Measurements from ENCODE around the gene SPPL2A. TPM values are rescaled to one million over a fixed set of nuclear protein-coding genes. Genes with fewer than 3 reads are reported as not detected.
"Not testable (repeated sequence)": the region's sequence is repeated elsewhere in the genome, so short reads cannot be mapped to it uniquely, and the experiment has no call there.

Gene SPPL2A, protein sequence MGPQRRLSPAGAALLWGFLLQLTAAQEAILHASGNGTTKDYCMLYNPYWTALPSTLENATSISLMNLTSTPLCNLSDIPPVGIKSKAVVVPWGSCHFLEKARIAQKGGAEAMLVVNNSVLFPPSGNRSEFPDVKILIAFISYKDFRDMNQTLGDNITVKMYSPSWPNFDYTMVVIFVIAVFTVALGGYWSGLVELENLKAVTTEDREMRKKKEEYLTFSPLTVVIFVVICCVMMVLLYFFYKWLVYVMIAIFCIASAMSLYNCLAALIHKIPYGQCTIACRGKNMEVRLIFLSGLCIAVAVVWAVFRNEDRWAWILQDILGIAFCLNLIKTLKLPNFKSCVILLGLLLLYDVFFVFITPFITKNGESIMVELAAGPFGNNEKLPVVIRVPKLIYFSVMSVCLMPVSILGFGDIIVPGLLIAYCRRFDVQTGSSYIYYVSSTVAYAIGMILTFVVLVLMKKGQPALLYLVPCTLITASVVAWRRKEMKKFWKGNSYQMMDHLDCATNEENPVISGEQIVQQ
- 62.6 TPM for polyA plus RNA-seq (2013, experiment 1 of 2; ENCODE audit: insufficient read length)
- 55.7 TPM for polyA plus RNA-seq (2013, experiment 2 of 2; ENCODE audit: insufficient read length)

DNA sequence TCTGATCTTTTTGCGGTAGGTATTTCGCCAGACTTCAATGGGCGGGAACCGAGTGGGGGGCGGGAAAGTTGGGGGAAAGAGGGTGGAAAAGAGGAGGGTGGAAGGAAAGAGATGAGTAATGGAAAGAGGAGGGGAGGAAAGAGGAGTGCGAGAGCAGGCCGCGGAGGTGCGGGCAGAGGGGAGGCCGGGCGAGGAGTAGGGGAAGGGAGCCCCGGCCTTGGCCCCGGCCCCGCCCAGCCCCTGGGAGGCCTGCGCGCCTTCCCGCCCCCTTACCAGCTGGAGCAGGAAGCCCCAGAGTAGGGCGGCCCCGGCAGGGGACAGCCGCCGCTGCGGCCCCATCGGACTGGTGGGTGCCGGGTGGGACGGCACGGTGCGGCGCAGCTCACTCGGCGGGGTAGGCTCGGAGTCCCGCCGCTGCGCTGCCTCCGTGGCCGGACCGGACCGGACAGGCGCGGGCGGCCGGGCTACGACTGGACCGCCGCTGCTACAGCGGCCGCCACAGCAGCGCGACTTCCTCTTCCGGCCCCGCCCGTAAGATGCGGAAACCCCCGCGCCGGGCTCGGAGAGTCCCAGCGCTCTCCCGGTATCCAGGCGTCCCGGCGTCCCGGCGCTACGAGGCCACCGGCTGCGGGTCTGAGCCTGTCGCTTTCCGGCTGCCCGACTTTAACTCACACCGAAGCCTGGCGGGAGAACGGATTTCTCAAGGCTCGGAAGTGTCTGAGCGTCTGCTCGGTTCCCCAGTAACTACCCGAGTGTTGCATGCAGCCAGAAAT, at the start of gene SPPL2A:
SPPL2A (minus strand) TSS at position 512 of the 773 bp plus-strand sequence; CDS start at position 339, 173 bp downstream.
- peak; percentile 92 for DNase-seq

DNA sequence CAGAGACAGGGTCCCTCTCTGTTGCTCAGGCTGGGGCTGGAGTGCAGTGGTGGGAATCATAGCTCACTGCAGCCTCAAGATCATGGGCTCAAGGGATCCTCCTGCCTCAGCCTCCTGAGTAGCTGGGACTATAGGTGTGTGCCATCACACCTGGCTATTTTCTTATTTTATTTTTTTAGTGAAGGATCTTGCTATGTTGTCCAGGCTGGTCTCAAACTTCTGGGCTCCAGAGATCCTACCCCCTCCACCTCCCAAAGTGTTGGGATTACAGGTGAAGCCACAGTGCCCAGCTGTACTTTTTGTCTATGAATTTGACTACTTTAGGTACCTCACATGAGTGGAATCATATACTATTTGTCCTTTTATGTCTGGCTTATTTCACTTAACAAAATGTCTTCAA, 49.1 kb upstream of the SPPL2A start:
- no peak for DNase-seq

DNA sequence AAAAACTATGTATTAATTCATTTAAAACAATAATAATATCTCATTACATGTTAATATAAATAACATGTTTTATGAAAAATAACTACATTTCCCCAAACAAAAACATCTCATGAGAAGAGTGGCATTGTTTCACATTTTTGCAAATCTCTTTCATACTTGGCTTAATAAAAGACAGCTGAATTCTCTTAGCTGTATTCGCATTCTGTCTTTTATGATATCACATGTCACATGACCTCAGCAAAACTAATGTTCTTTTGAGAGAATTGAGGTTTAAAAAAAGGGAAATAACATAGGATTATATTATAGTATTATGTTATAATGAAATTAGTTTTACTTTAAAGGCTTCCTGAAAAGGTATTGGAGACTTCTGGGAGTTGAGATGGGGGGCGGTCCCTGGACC, 48.4 kb upstream of the SPPL2A start:
- no peak for DNase-seq

DNA sequence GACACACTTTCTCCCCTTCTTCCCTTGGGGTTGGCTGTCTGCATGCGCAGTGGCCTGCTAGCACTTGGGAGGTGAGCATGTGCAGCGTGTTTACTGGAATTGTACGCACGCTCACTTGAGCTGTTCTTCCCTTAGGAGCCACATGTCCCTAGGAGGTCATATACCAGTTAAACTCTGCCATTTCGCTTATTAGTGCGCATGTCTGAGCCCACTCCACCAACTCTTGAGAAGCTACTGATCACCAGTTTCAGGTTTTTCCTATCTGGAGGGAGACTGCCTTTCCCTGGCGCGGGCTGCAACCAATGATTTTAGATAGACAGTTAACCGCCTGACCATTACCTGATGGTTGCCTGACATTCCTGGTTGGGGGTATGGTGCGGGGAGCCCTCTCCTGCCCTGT, 47.6 kb upstream of the SPPL2A start:
- DNase-seq, result no peak

DNA sequence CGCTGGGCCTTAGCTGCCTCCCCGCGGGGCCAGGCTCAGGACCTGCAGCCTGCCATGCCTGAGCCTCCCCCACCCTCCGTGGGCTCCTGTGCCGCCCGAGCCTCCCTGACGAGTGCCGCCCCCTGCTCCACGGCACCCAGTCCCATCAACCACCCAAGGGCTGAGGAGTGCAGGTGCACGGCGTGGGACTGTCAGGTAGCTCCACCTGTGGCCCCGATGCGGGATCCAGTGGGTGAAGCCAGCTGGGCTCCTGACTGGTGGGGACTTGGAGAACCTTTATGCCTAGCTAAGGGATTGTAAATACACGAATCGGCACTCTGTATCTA, 46.6 kb upstream of the SPPL2A start:
- DNase-seq, result not testable (repeated sequence)

DNA sequence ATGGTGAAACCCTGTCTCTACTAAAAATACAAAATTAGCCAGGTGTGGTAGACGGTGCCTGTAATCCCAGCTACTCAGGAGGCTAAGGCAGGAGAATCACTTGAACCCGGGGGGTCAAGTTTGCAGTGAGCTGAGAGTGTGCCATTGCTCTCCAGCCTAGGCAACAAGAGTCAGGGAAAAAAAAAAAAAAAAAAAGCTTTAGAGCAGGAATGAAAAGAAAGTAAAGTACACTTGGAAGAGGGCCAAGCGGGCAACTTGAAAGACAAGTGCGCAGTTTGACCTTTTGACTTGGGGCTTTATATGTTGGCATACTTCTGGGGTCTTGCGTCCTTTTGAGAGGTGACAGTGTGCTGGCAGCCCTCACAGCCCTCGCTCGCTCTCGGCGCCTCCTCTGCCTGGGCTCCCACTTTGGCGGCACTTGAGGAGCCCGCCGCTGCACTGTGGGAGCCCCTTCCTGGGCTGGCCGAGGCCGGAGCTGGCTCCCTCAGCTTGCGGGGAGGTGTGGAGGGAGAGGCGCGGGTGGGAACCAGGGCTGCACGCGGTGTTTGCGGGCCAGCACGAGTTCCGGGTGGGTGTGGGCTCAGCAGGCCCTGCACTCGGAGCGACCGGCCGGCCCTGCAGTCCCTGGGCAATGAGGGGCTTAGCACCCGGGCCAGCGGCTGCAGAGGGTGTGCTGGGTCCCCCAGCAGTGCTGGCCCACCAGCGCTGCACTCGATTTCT, 46.1 kb upstream of the SPPL2A start:
- not testable (repeated sequence) for DNase-seq

DNA sequence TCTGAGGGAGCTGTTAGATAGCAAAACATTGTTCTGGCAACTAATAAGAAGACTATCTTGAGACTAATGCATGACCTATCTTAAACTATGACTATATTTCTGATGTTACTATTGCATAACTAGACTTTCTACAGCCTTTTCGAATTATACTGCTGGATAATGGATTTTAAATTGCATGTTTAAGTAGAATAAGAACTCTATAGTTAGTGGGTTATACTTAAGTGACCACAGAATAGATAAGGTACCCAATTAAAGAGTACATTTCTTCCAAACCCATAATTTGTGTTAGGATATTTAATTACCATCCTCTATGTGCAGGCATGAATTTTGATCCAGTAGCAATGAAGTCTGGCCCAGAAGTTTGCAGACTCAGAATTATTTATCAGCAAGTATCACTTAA, 44.6 kb upstream of the SPPL2A start:
- no peak for DNase-seq

DNA sequence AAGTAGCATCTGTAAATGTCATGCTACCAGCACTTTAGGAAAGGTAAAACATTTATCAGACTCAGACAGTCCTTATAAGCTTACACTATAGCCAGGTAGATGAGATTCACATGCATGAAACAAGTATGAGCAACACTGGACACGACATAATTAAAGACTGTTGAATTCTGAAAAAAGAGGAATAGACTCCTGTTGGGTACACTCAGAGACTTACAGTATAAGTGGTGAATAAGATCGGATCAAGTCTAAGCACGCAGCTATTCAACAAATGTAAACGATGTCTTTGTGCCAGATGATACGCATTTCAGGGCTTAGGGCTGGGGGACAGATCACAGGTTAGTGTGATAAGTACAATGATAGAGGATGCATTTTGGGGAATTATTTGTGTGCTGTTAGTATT, 43.2 kb upstream of the SPPL2A start:
- no peak for DNase-seq

DNA sequence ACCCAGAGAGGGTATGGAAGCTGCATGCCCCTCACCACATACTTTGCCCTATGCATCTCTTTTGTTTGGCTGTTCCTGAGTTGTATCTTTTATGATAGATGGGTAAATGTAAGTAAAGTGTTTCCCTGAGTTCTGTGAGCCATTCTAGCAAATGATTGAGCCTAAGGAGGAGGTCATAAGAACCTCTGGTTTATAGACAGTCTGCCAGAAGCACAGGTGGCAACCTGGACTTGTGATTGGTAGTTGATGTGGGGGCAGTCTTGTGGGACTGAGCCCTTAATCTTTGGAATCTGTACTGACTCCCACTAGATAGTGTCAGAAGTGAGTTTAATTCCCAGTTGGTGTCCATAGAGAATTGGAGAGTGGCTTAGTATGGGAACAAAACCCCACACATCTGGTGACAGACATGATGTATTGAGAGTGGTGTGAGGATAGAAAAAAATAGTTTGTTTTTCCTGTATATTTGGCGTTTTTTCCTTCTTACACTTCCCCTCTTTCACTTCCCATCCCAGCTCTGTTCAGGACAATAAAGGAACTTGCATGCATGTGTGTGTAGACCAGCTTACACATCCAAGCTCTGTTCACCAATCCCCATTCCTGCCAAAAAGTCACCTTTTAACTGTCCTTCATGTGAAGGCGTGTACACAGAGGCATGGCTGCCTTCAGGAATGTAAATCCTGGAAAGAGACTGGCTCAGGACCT, 38.1 kb upstream of the SPPL2A start:
- no peak for DNase-seq

DNA sequence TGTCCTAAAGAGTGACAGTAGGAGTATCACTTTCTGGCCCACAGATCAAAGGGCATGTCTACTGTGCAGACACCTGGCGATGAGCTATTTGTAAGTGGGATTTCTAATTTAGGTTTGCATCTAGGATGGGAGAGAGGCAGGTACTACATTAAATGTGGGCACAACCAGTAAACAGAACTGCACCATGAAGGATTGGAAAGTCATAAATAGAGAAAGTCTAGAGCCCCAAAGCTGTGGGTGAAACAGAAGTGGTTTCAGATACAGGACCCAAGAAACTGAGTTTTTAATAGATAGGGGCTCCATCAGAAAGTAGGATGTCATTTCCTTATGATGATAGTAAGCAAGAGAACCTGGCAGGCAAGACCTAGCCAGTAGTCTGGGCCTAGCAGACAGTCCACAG, 35.2 kb upstream of the SPPL2A start:
- DNase-seq, result no peak

DNA sequence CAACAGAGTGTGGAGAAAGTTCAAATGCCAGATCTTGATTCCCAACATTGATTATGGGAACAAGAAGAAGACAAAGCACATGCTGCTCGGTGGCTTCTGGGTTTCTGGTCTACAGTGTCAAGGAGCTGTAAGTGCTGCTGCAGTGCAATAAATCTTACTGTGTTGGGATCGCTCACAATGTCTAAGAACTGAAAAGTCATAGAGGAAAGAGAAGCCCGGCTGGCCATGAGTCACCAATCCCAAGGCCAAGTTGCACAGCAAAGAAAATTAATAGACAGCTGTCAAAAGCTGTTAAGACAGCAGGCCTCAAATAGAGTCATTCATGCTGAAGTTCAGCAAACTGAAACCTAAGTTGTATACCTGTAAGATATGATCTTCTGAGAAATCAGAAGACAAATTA, 33.2 kb upstream of the SPPL2A start:
- DNase-seq, result no peak

DNA sequence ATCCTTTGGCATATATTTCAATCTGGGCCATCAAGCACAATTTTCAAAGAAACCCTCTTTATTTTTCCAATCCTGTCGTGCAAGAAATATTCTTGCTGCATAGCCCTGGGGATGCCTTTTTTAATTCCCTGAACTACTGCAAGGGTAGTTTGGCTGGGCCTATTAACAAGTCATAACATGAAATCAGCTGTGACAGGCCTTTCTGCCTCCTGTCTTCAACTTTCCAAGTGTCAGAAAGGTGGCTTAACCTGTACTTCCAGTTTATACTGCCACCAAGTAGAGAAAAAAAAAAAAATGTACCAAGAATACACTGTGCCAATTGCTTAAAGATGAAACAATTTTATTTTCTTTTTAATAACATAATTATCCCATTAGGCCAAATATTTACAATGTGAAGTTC, 32.4 kb upstream of the SPPL2A start:
- no peak for DNase-seq

DNA sequence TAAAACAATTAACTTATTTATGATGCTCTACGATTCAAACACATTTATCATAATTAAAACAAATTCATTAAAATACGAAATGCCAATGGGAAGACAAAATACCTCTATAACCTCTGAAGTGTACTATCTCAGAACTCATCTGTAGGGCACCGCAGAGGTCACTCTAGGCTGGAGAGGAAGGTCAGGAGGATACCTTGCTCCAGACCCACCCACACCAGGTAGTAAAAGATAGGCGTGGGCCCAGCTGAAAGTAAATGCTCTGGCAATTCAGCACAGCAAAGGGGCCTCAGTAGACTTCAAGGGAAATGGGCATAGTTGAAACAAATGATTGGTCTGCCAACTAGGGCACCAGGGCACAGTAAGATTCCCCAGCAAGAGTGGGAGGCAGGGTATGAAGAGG, 26.0 kb upstream of the SPPL2A start:
- no peak for DNase-seq

DNA sequence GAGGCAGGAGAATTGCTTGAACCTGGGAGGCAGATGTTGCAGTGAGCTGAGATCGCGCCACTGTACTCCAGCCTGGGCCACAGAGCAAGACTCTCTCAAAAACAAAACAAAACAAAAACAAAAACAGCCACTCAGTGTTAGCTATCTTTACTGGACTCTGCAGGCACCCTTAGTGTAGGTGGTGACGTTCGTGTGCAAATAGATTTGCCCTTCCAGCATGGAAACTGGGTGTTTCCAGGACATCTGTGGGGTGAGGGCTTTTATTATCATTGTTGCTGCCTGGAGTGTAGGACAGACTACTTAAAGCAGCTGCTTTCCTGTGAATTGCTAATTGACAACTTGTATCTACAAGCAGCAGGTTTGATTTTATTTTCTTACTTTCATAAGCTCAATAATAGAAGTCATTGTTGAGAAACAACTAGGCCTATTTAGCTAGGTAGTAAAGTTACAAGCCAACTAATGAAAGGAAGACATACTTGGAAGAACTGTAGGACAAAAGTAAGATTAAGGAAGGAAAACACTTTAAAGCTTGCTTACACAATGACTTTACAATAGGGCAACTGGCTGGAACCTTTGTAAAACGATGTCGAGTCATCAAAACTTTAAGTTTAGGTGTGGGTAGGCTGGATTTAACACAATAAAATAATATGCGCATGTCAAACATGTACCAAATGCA, 25.4 kb upstream of the SPPL2A start:
- DNase-seq, result no peak

DNA sequence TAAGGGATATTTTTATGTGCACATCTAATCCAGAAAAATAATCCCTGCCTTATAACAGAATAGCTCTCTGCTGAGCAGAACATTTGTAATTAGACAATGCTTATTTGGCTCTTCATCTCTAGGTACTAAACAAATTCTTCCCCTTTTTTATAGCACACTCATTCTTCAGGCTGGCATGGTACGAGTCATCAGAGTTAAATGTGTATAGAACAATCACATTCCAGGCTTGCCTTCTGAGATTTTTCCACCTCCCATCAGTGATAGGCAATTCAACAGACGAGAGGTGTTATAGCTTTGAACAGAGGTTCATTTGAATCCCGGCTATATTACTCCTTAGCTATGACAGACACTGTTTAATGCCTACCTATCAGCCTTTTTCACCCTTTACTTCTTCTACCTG, 21.4 kb upstream of the SPPL2A start:
- DNase-seq, result peak; percentile 32

DNA sequence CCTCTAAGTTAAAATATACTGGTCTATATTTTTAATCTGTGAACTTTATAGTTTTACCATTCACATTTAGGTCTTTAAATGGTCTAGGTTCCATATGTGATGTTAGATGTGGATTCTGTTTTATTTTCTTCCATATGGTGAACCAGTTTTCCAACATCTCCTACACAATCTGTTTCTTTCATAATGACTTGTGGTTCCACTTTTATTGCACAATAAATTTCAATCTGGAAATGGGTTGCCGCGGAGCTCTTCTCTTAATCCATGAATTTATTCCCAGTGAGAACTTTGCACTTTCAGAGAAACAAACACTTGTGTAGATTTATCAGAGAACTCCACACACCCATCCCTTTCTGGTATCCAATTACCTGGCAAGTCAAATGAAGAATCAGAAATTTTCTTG, 20.9 kb upstream of the SPPL2A start:
- DNase-seq, result no peak

DNA sequence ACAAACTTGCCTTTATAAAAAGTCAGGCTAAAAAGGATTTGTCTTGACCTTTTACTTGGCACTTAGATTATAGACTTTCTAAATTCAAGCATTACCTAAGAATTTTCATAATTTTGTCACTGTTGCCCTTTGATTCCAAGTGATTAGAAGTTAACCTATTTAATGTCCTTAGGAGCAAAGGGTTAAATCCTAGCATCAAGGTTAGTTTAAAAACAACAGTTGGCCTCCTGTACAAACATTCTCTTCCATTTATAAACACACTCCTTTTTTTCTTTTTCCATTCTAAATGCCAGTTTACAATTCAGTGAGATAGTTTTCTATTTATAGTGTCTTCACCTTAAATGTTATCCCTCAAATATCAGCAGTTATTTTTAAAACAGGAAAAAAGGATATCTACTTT, 18.4 kb upstream of the SPPL2A start:
- DNase-seq, result no peak

DNA sequence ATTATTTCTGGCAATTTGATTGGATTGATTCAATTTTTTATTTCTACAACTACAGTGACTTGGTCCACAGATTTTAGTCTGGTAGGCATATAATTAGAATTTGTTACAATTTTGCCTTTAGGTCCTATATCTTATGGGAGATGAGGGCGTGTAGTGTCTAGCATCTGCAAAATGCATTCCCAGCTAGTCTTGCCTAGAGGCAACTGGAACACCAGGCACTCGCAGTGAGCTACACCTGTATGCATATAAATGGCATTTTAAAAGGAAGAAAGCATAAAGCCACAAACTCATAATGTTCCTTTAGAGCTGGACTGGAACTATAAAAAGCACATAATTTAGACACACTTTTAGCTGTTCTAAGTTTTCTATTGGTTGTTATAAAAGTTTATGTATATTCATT, 17.9 kb upstream of the SPPL2A start:
- no peak for DNase-seq

DNA sequence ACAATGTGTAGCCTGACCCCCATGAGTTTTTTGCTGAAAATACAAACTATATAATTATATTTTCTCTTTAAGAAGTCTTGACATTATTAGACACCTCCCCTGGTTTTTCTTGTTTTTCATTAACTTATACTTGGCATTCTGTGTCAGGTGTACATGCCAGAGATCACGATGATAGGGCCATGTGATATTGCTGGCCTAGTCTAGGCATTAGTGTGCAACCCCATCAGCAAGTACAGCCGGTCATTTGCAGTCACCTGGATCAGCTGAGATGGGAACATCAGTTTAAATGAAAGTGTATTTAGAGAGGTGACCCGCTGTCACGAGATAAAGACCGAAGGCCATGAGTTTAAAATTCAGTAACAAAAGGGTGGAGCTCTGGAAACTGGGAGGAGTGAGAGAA, 12.6 kb upstream of the SPPL2A start:
- DNase-seq, result no peak

DNA sequence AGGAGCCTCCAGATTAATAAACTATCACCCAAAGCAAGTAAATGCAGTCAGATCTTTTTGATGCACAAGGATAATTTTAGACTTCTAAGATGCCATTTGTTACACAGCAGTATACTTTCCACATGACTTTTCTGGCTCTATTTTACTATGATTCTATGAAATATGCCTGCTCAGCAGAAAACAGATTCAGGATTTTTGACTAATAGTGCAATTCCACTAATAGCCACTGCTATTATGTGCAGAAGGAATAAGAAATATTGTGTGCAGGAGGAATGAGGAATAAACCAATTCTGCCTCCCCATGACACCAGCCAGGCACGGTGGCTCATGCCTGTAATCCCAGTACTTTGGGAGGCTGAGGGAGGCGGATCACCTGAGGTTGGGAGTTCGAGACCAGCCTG, 11.5 kb upstream of the SPPL2A start:
- no peak for DNase-seq

DNA sequence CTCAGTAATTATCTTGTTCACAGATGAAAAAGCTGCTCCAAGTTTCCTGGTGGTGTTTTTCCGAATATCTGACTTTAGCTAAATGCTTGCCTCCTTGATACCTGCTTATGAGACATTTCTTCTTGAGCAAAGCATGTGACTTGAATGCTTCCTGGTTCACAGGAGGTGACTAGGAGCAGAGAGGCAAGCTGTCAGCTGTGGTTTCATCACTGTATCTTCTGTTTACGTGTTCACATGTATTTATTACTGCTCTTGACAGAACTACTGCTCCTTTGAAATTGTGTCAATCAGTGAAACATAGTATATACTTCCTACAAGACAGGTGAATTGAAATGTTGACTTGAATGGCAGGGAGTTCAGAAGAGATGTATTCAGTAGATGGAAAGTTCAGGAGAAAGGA, 8.9 kb upstream of the SPPL2A start:
- DNase-seq, result no peak

DNA sequence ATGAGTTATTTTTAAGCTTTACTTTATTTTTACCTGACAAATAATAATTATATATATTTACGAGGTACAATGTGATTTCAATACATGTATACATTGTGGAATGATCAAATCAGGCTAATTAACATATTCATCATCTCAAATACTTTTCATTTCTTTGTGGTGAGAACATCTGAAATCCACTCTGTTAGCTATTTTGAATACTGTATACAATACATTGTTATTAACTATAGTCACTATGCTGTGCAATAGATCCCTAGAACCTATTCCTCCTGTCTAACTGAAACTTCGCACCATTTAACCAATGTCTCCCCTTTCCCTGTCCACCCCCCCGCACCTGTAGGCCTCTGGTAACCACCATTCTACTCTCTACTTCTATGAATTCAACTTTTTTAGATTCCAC, 7.9 kb upstream of the SPPL2A start:
- peak; percentile 18 for DNase-seq

Data from fibroblast of skin of back (primary cell).